ENCODE data around the gene CDKAL1. TPM values are rescaled to one million over a fixed set of nuclear protein-coding genes. Genes with fewer than 3 reads are reported as not detected.

The CDKAL1 gene
- total and polyA plus RNA-seq, 11 donors: 3.2 to 14.3 (median 9.3) TPM

DNA sequence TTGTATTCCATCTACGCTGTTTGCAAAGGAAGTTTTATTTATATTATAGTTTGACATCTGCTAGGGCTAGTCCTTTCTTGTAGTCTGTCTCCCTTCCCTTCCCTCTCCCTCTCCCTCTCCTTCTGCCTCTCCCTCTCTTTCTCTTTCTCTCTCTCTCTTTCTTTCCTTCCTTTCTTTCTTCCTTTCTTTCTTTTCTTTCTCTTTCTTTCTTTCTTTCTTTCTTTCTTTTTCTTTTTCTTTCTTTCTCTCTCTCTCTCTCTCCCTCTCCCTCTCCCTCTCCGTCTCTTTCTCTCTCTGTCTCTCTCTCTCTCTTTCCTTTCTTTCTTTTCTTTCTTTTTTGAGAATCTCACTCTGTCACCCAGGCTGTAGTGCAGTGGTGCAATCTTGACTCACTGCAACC, 137.8 kb downstream of the CDKAL1 start:
- Histone ChIP-seq H3K9me3 (no peaks in the 10 kb centered on the region), H3K4me3 (no peak overlapping the region), H3K36me3 (no peaks in the 10 kb centered on the region), H3K27me3 (no peaks in the 10 kb centered on the region), H3K27ac (no peak overlapping the region), H3K4me1 (peaks cover 0 to 10% (median 0%) of the 10 kb centered on the region in 12 donors)
- intact Hi-C loops (cut with DNase I): no loop called here
- 86 to 93% (median 92%) methylated on average over 2 of the region's 2 CpGs for WGBS, 4 donors
- no peak for ATAC-seq
- no peak for DNase-seq
- TF ChIP-seq POLR2A (IDR thresholded peaks at IDR 0.05) (no peak), CTCF (IDR thresholded peaks at IDR 0.05) (no peak)

- intact Hi-C loops (cut with DNase I): no loop called here
Measured at GRCh38 chr6:20673458-20673857, 139.2 kb downstream of the CDKAL1 start.

DNA sequence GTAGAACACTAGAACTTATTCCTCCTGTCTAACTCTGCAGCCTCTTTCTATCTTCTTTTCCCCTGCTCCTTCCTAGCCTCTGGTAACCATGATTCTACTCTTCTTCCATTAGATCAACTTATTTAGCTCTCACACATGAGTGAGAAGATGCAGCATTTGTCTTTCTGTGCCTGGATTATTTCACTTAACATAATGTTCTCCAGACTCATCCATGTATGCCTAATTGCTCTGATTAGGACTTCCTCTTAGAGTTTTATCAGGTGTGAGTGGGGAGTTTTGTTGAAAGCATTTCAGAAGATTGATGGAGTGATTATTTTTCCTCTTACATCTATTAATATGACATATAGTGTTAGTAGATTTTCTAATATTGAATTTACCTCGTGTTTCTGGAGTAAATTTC, 140.4 kb downstream of the CDKAL1 start:
- intact Hi-C loops (cut with DNase I): no loop called here
- no peak for ATAC-seq
- Histone ChIP-seq H3K4me3 (no peak overlapping the region), H3K4me1 (peaks cover 0 to 7% (median 0%) of the 10 kb centered on the region in 12 donors), H3K27me3 (no peaks in the 10 kb centered on the region), H3K27ac (no peak overlapping the region), H3K9me3 (no peaks in the 10 kb centered on the region), H3K36me3 (no peaks in the 10 kb centered on the region)
- 31 to 50% (median 35%) methylated on average over 1 of the region's 1 CpG for WGBS, 4 donors
- no peak for DNase-seq
- TF ChIP-seq CTCF (IDR thresholded peaks at IDR 0.05) (no peak), POLR2A (IDR thresholded peaks at IDR 0.05) (no peak)

More at GRCh38 chr6:20673458-20673857, 139.2 kb downstream of the CDKAL1 start:
- Histone ChIP-seq H3K27ac (no peak overlapping the region), H3K4me3 (no peak overlapping the region), H3K4me1 (peaks cover 0 to 7% (median 0%) of the 10 kb centered on the region in 12 donors), H3K36me3 (no peaks in the 10 kb centered on the region), H3K27me3 (no peaks in the 10 kb centered on the region), H3K9me3 (no peaks in the 10 kb centered on the region)
- DNase-seq (no peak), ATAC-seq (no peak)
- 94 to 99% (median 96%) methylated on average over 4 of the region's 4 CpGs for WGBS, 4 donors
- TF ChIP-seq CTCF (IDR thresholded peaks at IDR 0.05): no peak
- TF ChIP-seq POLR2A (IDR thresholded peaks at IDR 0.05): no peak

- Histone ChIP-seq H3K4me3 (no peak overlapping the region), H3K27me3 (no peaks in the 10 kb centered on the region), H3K27ac (no peak overlapping the region), H3K4me1 (peaks cover 0 to 19% (median 3%) of the 10 kb centered on the region in 12 donors), H3K36me3 (no peaks in the 10 kb centered on the region), H3K9me3 (no peaks in the 10 kb centered on the region)
- 92 to 98% (median 97%) methylated on average over 2 of the region's 2 CpGs for WGBS, 4 donors
- DNase-seq (no peak), ATAC-seq (no peak)
- intact Hi-C loops (cut with DNase I): no loop called here
- TF ChIP-seq CTCF (IDR thresholded peaks at IDR 0.05): no peak
- no peak for TF ChIP-seq POLR2A (IDR thresholded peaks at IDR 0.05)
Measured at GRCh38 chr6:20678831-20679352, 144.6 kb downstream of the CDKAL1 start.
